NCI-H1417 (cell line): ENCODE results near the gene RPGRIP1L.
A peak's percentile ranks its signal among the peaks of the same experiment; 100 is the strongest.

Experiments
- DNase-seq, 3 experiments: peaks; one replicate each; lab custom pipeline; 2025; lab: John Stamatoyannopoulos, UW

The RPGRIP1L gene

GRCh38 chr16:53600616-53601015 is 103.0 kb downstream of the RPGRIP1L start:
- DNase-seq = no peak

- no peak for DNase-seq
Measured at GRCh38 chr16:53600126-53600525, 103.5 kb downstream of the RPGRIP1L start.

GRCh38 chr16:53599548-53599947 is 104.1 kb downstream of the RPGRIP1L start:
- DNase-seq = no peak

- DNase-seq = peak in 2 of 3 experiments; percentile 16 to 62
Measured at GRCh38 chr16:53598511-53599275, 105.0 kb downstream of the RPGRIP1L start.

- DNase-seq = no peak
Measured at GRCh38 chr16:53597776-53598175, 105.9 kb downstream of the RPGRIP1L start.

- no peak for DNase-seq
Measured at GRCh38 chr16:53588081-53588648, 115.5 kb downstream of the RPGRIP1L start.

- no peak for DNase-seq
Measured at GRCh38 chr16:53583401-53583800, 120.3 kb downstream of the RPGRIP1L start.

- no peak for DNase-seq
Measured at GRCh38 chr16:53581784-53582183, 121.9 kb downstream of the RPGRIP1L start.

- DNase-seq = no peak
Measured at GRCh38 chr16:53580038-53580802, 123.4 kb downstream of the RPGRIP1L start.

GRCh38 chr16:53576904-53577303 is 126.8 kb downstream of the RPGRIP1L start:
- DNase-seq = no peak

GRCh38 chr16:53576210-53576609 is 127.4 kb downstream of the RPGRIP1L start:
- no peak for DNase-seq

- no peak for DNase-seq
Measured at GRCh38 chr16:53571763-53572162, 131.9 kb downstream of the RPGRIP1L start.

- DNase-seq = peak; percentile 23 to 90 (median 68)
Measured at GRCh38 chr16:53566552-53567245, 137.0 kb downstream of the RPGRIP1L start.

- no peak for DNase-seq
Measured at GRCh38 chr16:53565296-53565863, 138.3 kb downstream of the RPGRIP1L start.

GRCh38 chr16:53563426-53563825 is 140.2 kb downstream of the RPGRIP1L start:
- DNase-seq = no peak

GRCh38 chr16:53561101-53561888 is 142.4 kb downstream of the RPGRIP1L start:
- no peak for DNase-seq

GRCh38 chr16:53559270-53559951 is 144.2 kb downstream of the RPGRIP1L start:
- no peak for DNase-seq

- DNase-seq = no peak
Measured at GRCh38 chr16:53558710-53559109, 144.9 kb downstream of the RPGRIP1L start.

GRCh38 chr16:53556521-53556920 is 147.1 kb downstream of the RPGRIP1L start:
- DNase-seq = peak; percentile 12 to 82 (median 55)

- DNase-seq = peak; percentile 52 to 96 (median 82)
Measured at GRCh38 chr16:53549970-53550690, 153.5 kb downstream of the RPGRIP1L start.
